WTC11 (cell line): Measurements from ENCODE around the gene JUND. TPM values are rescaled to one million over a fixed set of nuclear protein-coding genes. Genes with fewer than 3 reads are reported as not detected.

ENCODE experiments used
- AFF4 ChIP-seq: sonication (generic); formaldehyde crosslinking; IDR thresholded peaks from 2 replicates; pipeline ENCODE4 v1.8.1; 2023; ENCODE audit warnings: mild to moderate bottlenecking, missing genetic modification reagents, borderline replicate concordance
- ATF1 ChIP-seq: sonication (generic); formaldehyde crosslinking; IDR thresholded peaks from 2 replicates; pipeline ENCODE4 v1.8.1; 2023; ENCODE audit warnings: mild to moderate bottlenecking, moderate library complexity, missing genetic modification reagents
- ATF3 ChIP-seq: sonication (generic); formaldehyde crosslinking; conservative IDR thresholded peaks from 2 replicates; pipeline ENCODE4 v1.8.1; 2022; ENCODE audit warnings: mild to moderate bottlenecking, missing genetic modification reagents
- CREB1 ChIP-seq: sonication (generic); formaldehyde crosslinking; IDR thresholded peaks from 2 replicates; pipeline ENCODE4 v1.8.0; 2023; ENCODE audit warnings: mild to moderate bottlenecking, missing genetic modification reagents
- E2F5 ChIP-seq: sonication (generic); formaldehyde crosslinking; IDR thresholded peaks from 2 replicates; pipeline ENCODE4 v1.8.1; 2022; ENCODE audit warnings: mild to moderate bottlenecking, moderate library complexity, missing genetic modification reagents
- ETV6 ChIP-seq: sonication (generic); formaldehyde crosslinking; IDR thresholded peaks from 2 replicates; pipeline ENCODE4 v1.8.1; 2022; ENCODE audit warnings: mild to moderate bottlenecking, missing genetic modification reagents
- HMGXB4 ChIP-seq: sonication (generic); formaldehyde crosslinking; IDR thresholded peaks from 2 replicates; pipeline ENCODE4 v1.8.1; 2023; ENCODE audit warnings: mild to moderate bottlenecking, moderate library complexity, missing genetic modification reagents
- MAX ChIP-seq: sonication (generic); formaldehyde crosslinking; IDR thresholded peaks from 2 replicates; pipeline ENCODE4 v1.8.0; 2022; ENCODE audit warnings: mild to moderate bottlenecking, missing genetic modification reagents
- MYBL2 ChIP-seq: sonication (generic); formaldehyde crosslinking; IDR thresholded peaks from 2 replicates; pipeline ENCODE4 v1.8.1; 2023; ENCODE audit warnings: mild to moderate bottlenecking, moderate library complexity, missing genetic modification reagents
- NFYB ChIP-seq: sonication (generic); formaldehyde crosslinking; conservative IDR thresholded peaks from 2 replicates; pipeline ENCODE4 v1.8.0; 2022; ENCODE audit warnings: low read depth, missing genetic modification reagents
- NR2C2 ChIP-seq: sonication (generic); formaldehyde crosslinking; IDR thresholded peaks from 2 replicates; pipeline ENCODE4 v1.8.0; 2022; ENCODE audit warnings: mild to moderate bottlenecking, missing genetic modification reagents
- TCF7 ChIP-seq: sonication (generic); formaldehyde crosslinking; IDR thresholded peaks from 2 replicates; pipeline ENCODE4 v1.8.0; 2022; ENCODE audit warnings: mild to moderate bottlenecking, low read depth, missing genetic modification reagents, moderate library complexity
- TEAD4 ChIP-seq: sonication (generic); formaldehyde crosslinking; IDR thresholded peaks from 2 replicates; pipeline ENCODE4 v1.8.0; 2022; ENCODE audit warnings: mild to moderate bottlenecking, missing genetic modification reagents
- TP53 ChIP-seq: sonication (generic); formaldehyde crosslinking; IDR thresholded peaks from 2 replicates; pipeline ENCODE4 v1.8.1; 2023; ENCODE audit warnings: mild to moderate bottlenecking, missing genetic modification reagents
- USF1 ChIP-seq: sonication (generic); formaldehyde crosslinking; IDR thresholded peaks from 2 replicates; pipeline ENCODE4 v1.8.0; 2022; ENCODE audit warnings: mild to moderate bottlenecking, missing genetic modification reagents
- ZBTB43 ChIP-seq: sonication (generic); formaldehyde crosslinking; IDR thresholded peaks from 2 replicates; pipeline ENCODE4 v1.8.1; 2023; ENCODE audit warnings: mild to moderate bottlenecking, missing genetic modification reagents
- ZNF232 ChIP-seq: sonication (generic); formaldehyde crosslinking; IDR thresholded peaks from 2 replicates; pipeline ENCODE4 v1.8.0; 2022; ENCODE audit warnings: mild to moderate bottlenecking, missing genetic modification reagents
- ZNF281 ChIP-seq: sonication (generic); formaldehyde crosslinking; IDR thresholded peaks from 2 replicates; pipeline ENCODE4 v1.8.0; 2023; ENCODE audit warnings: mild to moderate bottlenecking, missing genetic modification reagents
- ZNF317 ChIP-seq: sonication (generic); formaldehyde crosslinking; IDR thresholded peaks from 2 replicates; pipeline ENCODE4 v1.8.1; 2023; ENCODE audit warnings: low read depth, mild to moderate bottlenecking, moderate library complexity, missing genetic modification reagents, borderline replicate concordance
- ZNF532 ChIP-seq: fragments of 250-450 bp; sonication (Bioruptor Pico); IDR thresholded peaks from 2 replicates; pipeline ENCODE4 v1.9.0; 2021; ENCODE audit warnings: mild to moderate bottlenecking, borderline replicate concordance
- total RNA-seq: library from RNA; stranded (reverse); gene quantifications from 3 replicates; pipeline ENCODE4 v1.2.3, GENCODE V29; 2021

The JUND gene
- total RNA-seq, 1 experiment from 2014 or later = 121 TPM

- TF ChIP-seq MAX (no peak; the same call in 1 of the 2 replicates), ZNF232 (CRISPR knock-in tag) (no peak), ZBTB43 (peak; percentile 72; the same call in 1 of the 2 replicates), ZNF281 (CRISPR knock-in tag) (peak; percentile 70; the same call in 1 of the 2 replicates), ATF1 (CRISPR knock-in tag) (no peak), MYBL2 (CRISPR knock-in tag) (no peak), E2F5 (0 out of 2 replicates have a peak, but pooled peaks have one; percentile 15), CREB1 (peak; percentile 57; the same call in 1 of the 2 replicates), TEAD4 (peak; percentile 69; the same call in 1 of the 2 replicates), ETV6 (CRISPR knock-in tag) (no peak), ZNF317 (CRISPR knock-in tag) (no peak), HMGXB4 (CRISPR knock-in tag) (peak; percentile 72; the same call in 1 of the 2 replicates), NFYB (CRISPR knock-in tag) (no peak), AFF4 (CRISPR knock-in tag) (no peak), ATF3 (no peak), TP53 (CRISPR knock-in tag) (0 out of 2 replicates have a peak, but pooled peaks have one; percentile 52), TCF7 (CRISPR knock-in tag) (no peak), NR2C2 (CRISPR knock-in tag) (no peak), USF1 (CRISPR knock-in tag) (no peak), ZNF532 (CRISPR knock-in tag) (no peak)
Measured at GRCh38 chr19:18287836-18288772, 6.7 kb upstream of the JUND start (continued).
